GM18499 (cell line): Measurements from ENCODE around the gene TRIM10.

Experiments
- ATAC-seq: cut with Tn5 transposase; IDR thresholded peaks from one replicate; pipeline ENCODE4 v1.9.1; 2021; ENCODE audit warnings: moderate number of reproducible peaks; ENCODE audit not compliant: insufficient read depth, unreplicated experiment

The TRIM10 gene, protein sequence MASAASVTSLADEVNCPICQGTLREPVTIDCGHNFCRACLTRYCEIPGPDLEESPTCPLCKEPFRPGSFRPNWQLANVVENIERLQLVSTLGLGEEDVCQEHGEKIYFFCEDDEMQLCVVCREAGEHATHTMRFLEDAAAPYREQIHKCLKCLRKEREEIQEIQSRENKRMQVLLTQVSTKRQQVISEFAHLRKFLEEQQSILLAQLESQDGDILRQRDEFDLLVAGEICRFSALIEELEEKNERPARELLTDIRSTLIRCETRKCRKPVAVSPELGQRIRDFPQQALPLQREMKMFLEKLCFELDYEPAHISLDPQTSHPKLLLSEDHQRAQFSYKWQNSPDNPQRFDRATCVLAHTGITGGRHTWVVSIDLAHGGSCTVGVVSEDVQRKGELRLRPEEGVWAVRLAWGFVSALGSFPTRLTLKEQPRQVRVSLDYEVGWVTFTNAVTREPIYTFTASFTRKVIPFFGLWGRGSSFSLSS

GRCh38 chr6:30160785-30161531, at the start of gene TRIM10:
Gene TRIM10, minus strand, starts transcription at chr6:30161211. Its CDS starts 353 bp downstream, at chr6:30160858.
- ATAC-seq: no peak

DNA sequence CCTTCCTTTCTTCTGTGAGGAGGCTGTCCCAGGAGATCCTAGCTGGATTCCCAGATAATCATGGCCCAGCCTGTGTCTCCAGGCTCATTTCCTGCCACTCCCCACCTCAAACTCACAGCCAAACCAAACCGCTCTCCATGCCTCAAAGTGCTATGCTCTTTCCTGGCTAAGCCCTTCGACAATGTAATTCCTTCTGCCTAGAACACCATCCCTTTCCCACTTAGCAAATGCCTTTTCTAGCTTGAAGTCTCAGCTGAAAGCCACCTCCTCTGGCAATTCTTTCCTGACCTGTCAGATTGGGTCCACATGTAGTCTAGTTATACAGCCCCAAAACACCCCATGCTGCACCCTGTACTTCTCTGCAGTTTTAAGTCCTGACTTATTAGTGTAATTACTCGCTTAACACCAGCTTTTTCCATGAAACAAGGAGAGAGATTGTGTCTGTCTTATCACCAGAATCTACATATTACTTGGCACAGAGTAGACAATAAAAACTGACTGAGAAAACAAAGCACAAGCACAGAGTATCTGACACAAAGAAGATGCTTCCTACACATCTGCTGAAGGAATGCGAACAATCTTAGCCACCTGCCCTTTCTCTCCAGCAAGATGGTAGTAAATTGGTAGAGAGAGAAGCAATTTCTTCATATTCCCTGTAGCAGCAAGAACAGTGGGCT, 46.7 kb upstream of the TRIM10 start:
- ATAC-seq: no peak

- no peak for ATAC-seq
Observed at GRCh38 chr6:30206799-30207618, 46.0 kb upstream of the TRIM10 start.

- ATAC-seq: no peak
Observed at GRCh38 chr6:30206152-30206551, 45.1 kb upstream of the TRIM10 start.

GRCh38 chr6:30204116-30204515, 43.1 kb upstream of the TRIM10 start:
- no peak for ATAC-seq

DNA sequence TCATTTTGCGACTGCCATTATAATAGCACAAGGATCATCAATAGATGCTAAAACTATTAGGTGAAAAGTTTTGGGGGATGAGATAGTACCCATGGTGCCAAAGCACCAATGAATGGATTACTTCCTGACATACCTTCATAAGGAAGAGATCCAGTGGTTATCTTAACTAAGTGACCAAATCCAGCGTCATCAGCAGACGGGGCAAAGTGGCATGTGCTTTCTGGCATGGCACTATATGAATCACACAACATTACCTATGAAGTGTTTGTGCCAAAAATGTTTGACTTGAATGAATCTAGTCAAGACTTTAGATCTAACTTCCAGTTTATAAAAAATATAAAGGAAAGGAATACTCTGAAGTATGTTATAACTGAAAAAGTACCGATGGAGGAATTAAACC, 41.4 kb upstream of the TRIM10 start:
- no peak for ATAC-seq

DNA sequence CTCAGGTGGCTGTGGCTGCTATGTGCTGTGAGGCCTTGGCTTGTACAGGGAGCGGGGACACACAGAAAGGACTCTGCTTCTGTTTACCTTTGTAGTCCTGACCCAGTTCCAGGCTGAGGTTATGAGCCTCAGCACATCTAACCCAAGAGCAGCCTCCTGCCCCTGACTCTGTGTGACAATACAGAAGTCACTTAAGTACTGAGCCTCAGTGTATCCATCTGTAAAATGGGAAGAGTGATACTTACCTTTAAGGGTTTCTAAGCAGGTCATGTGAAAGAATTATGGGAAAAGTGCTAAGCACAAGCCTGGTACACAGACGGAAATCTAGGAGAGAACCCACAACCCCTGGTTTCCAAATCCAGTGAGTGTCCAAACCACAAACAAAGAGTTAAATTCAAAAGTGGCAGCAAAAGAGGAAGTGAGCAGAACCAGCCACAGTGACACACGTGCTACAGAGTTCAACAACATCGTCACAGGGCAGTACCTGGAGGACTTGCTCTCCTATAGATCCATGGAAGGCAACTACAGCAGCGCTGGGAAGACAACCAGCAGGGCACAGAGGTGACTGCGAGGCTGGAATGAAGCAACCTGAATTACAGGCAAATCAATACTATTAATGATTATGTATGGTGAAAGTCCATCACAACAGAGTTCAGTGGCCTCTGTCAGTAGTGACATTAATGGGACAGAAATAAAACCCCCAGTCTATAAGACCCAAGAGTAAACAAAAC, 39.7 kb upstream of the TRIM10 start:
- no peak for ATAC-seq

DNA sequence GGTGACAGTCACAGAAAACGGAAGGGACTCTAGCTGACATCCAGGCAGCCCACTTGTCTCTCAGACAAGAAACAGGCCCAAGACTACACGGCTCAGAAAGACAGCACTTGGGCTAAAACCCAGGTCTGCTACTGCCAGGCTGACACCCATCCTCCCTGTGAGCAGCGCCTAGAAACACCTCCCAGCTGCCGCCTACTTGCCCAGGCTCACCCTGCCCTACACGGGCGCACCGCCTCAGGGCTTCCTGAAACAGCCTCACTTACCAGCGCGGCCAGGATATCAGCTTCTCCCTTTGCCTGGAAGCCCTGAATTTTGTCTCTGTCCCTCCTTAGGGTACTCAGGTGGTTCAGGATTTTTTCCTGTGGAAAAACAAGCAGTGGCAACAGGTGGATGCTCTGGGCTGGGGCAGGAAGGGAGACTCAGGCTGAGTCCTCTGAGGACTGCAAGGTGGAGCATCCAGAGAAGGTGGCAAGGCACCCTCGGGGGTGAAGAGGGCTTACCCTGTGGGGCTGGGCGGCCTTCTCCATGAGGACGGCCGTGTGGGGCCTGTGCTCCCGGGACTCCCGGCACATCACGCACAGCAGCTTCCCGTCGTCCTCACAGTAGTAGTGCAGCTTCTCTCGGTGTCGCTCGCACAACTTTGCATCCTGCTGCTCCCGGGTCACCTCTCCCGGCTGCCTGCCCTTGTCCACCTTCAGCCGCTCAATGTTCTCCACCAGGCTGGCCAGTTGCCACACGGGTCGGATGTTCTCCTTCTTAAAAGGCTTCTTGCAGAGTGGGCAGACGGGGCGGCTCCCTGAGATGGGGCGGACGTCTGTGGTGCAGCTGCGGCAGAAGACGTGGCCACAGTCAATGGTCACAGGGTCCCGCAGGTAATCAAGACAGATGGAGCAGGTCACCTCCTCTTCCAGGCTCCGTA, 37.4 kb upstream of the TRIM10 start:
- no peak for ATAC-seq

GRCh38 chr6:30196376-30196775, 35.4 kb upstream of the TRIM10 start:
- ATAC-seq: no peak

DNA sequence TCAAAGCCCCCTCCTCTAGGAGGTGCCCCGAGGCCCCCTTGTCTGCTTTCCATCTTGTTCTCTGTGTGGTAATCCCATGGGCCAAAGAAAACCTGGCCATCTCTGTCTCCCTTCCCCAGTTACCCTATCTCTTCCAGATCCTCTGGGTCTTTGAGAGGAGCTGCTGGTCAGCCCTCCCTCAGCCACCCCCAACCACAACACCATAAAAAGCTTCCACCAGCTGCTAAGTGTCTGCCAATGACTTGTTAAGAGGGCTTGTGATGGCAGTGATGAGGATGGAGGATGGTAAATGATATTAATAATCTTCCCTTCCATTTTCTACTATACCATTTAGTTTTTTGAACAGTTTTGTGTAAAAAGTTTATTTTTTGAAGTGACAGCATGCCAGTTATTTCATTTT, 34.9 kb upstream of the TRIM10 start:
- ATAC-seq: no peak

DNA sequence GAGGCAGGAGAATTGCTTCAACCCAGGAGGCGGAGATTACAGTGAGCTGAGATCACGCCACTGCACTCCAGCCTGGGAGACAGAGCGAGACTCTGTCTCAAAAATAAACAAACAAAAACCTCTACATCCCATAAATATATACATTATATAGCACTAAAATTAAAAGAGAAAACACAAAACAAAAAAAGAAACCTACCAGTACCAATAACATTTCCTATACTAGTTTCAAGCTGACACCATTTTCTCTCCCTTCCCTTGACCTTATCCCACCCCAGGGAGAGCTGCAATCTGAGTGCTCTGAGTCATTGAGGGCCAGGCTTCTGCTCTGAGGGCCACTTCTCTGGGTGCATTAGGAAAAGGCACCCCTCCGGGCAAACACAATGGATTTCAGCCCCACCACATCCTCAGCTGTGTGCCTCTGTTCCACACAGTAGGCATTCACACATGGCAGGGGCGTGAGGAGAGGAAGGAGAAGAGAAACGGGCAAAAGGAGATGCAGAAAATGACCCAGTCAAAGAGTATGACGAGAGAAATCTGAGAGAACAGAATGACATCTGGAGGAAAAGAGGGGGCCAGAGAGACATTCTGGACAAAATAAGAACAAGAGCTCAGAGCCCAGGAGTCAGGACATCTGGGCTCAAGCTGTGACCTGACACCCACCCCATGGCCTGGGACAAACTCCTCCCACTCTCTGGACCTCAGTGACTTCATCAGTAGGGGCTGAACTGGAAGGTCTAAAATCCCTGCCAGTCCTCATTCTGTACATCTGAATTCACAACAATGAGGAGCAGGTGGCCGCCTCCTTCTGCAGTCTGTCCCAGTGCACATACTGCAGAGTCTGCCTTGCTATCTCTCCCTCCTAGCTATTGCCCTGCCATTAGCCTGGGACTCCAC, 34.0 kb upstream of the TRIM10 start:
- ATAC-seq: no peak

DNA sequence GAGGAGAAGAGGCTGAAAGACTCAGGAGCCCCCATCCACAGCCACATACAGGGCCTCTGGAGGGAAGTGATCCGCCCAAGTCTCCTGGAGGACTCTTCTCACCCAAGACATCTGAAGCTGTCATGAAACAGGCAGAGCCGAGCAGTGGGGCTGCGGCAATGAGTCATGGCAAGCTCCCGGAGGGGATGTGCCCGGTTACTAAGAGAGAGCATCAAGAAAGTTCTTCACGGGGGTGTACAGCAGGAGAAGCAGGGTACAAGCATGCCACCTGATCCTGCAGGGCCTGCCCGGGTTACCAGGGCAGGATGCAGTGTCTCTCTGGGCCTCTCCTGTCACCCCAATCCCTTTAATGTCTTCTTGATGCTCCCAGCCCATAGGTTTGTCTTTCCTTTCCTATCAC, 31.1 kb upstream of the TRIM10 start:
- ATAC-seq: no peak

DNA sequence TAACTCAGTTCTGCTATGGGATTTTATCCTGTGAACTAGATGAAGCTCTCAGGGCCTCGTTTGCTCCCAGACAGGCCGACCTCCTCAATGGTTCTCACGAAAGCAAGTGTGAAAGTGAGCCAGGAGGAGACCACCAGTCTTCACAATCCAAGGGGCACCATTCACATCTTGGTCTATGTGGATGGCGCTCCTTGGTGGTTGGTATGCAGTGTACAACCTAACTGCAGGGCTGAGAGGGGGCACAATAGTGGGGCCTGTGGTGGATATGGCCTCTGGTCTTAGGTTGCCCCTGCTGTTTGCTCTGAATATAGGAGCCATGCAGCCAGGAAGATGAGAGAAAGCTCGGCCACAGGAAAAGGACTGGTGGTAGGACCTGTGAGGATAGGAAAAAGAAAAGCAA, 27.5 kb upstream of the TRIM10 start:
- no peak for ATAC-seq

GRCh38 chr6:30185846-30186484, 25.0 kb upstream of the TRIM10 start:
- ATAC-seq: no peak

GRCh38 chr6:30184417-30185031, 23.5 kb upstream of the TRIM10 start:
- ATAC-seq: no peak

DNA sequence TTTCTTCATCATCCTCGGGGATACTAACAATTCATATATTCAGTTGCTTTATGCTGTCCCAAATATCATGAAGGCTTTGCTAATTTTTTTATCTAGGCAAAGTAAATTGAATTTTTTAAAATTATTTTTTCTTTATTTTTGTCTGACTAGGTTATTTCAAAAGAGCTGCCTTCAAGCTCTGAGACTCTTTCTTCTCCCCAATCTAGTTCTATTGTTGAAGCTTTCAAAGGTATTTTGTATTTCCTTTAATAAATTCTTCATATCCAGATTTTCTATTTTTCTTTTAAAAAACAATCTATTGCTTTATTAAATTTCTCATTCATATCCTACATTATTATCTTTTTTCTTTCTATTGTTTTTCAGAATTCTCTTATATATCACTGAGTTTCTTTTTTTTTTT, 19.1 kb upstream of the TRIM10 start:
- ATAC-seq: no peak

- ATAC-seq: no peak
Observed at GRCh38 chr6:30178837-30179236, 17.8 kb upstream of the TRIM10 start.
